H1 (cell line): ENCODE measurements around the gene CCDC93.

ENCODE experiments used
- CTCF ChIP-seq, 3 experiments: IDR thresholded peaks; 1 replicate in 2 of 3; 2 replicates in 1 of 3; pipeline versions ENCODE4 v1.5.1 to v1.6.1; 2011; ENCODE audit warnings: low read length in 3 of 3, mild to moderate bottlenecking in 3 of 3, inconsistent platforms in 2 of 3, low read depth in 1 of 3, moderate library complexity in 1 of 3; ENCODE audit not compliant: insufficient read depth in 1 of 3; ENCODE audit errors: control extremely low read depth in 1 of 3
- EZH2 ChIP-seq: fragments of 200-600 bp; sonication (generic); IDR thresholded peaks from 2 replicates; pipeline ENCODE4 v1.7.1; 2012; ENCODE audit warnings: low read depth, mild to moderate bottlenecking, moderate library complexity, low read length, inconsistent platforms; ENCODE audit not compliant: severe bottlenecking
- MAFK ChIP-seq: IDR thresholded peaks from 2 replicates; pipeline ENCODE4 v1.6.1; 2012; ENCODE audit warnings: low read depth, mild to moderate bottlenecking, improper control_type of control experiment, low read length
- MAX ChIP-seq: IDR thresholded peaks from 2 replicates; pipeline ENCODE4 v1.6.1; 2012; ENCODE audit warnings: inconsistent platforms

- TF ChIP-seq CTCF (IDR thresholded peaks at IDR 0.05; ENCODE audit: control extremely low read depth in 1 of 3, insufficient read depth in 1 of 3, low read depth in 1 of 3, low read length in 3 of 3) (no peak), MAFK (no peak), EZH2 (no peak), MAX (no peak)
Measured at GRCh38 chr2:118062048-118062447, 48.2 kb upstream of the CCDC93 start.
